Activated T-helper 17 cell treated with anti-CD3 and anti-CD28 coated beads, Interleukin-2, amount 50 U/mL, for 72 hours (primary cell): ENCODE measurements around the gene NDEL1. TPM values are rescaled to one million over a fixed set of nuclear protein-coding genes. Genes with fewer than 3 reads are reported as not detected.

Experiments
- ATAC-seq: fragments of 150-1000 bp; cut with Tn5 transposase; replicated peaks from 2 replicates; pipeline ENCODE4 v1.10.0; 2021; ENCODE audit warnings: mild to moderate bottlenecking, moderate library complexity
- H3K27ac Mint-ChIP-seq: one replicate; pipeline ENCODE4 v1.8.0; 2022; ENCODE audit warnings: mixed read lengths
- H3K27me3 Mint-ChIP-seq: one replicate; pipeline ENCODE4 v1.8.0; 2022; ENCODE audit warnings: mixed read lengths
- H3K36me3 Mint-ChIP-seq: one replicate; pipeline ENCODE4 v1.8.0; 2022; ENCODE audit warnings: low read depth, mild to moderate bottlenecking, mixed read lengths
- H3K4me1 Mint-ChIP-seq: one replicate; pipeline ENCODE4 v1.8.0; 2022; ENCODE audit warnings: mixed read lengths
- H3K4me3 Mint-ChIP-seq: one replicate; pipeline ENCODE4 v1.8.0; 2022; ENCODE audit warnings: mild to moderate bottlenecking, mixed read lengths
- H3K9me3 Mint-ChIP-seq: one replicate; pipeline ENCODE4 v1.8.0; 2022; ENCODE audit warnings: mixed read lengths
- total RNA-seq, 2 donors: library from RNA; stranded (reverse); gene quantifications; one replicate each; pipeline ENCODE4 v1.2.3, GENCODE V29; 2022

Gene NDEL1
- total RNA-seq, 2 donors from 2014 or later: 71.9 to 74.1 TPM

DNA sequence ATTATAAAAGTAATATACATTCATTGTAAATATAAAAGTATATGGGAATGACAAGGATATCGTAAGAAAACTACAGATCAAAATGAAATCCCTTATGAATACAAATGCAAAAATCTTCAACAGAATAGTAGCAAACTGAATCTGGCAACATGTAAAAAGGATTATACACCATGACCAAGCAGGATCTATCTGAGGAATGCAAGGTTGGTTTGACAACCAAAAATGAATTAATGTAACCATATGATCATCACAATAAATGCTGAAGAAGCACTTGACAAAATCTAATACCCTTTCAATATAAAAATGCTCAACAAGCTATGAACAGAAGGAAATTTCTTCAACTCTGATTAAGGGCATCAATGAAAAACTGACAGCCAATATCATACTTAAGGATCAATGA lies 48.8 kb downstream of the NDEL1 start:
- H3K4me1 Mint-ChIP-seq: no peaks in the 10 kb centered on the region
- H3K4me3 Mint-ChIP-seq: no peak overlapping the region
- ATAC-seq: no peak
- no peak overlapping the region for H3K27ac Mint-ChIP-seq
- peaks cover 6% of the 10 kb centered on the region for H3K9me3 Mint-ChIP-seq
- H3K27me3 Mint-ChIP-seq: no peaks in the 10 kb centered on the region
- H3K36me3 Mint-ChIP-seq: peaks cover 52% of the 10 kb centered on the region

DNA sequence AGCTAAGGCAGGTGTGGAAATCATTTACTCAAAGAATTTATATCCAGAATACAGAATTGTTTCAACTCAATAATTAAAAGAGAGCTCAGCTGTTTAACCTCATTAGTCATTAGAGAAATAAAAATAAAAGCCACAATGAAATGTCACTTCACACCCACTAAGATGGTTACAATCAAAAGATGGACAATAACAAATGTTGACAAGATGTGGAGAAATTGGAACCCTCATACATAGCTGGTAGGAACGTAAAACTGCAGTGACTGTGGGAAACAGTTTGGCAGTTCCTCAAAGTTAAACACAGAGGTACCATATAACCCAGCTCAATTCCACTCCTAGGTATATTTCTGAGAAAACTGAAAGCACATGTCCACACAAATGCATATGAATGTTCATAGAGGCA lies 49.8 kb downstream of the NDEL1 start:
- Mint-ChIP-seq H3K9me3 (peaks cover 6% of the 10 kb centered on the region), H3K4me1 (no peaks in the 10 kb centered on the region), H3K27me3 (no peaks in the 10 kb centered on the region), H3K4me3 (no peak overlapping the region), H3K36me3 (peaks cover 47% of the 10 kb centered on the region), H3K27ac (no peak overlapping the region)
- ATAC-seq: no peak

DNA sequence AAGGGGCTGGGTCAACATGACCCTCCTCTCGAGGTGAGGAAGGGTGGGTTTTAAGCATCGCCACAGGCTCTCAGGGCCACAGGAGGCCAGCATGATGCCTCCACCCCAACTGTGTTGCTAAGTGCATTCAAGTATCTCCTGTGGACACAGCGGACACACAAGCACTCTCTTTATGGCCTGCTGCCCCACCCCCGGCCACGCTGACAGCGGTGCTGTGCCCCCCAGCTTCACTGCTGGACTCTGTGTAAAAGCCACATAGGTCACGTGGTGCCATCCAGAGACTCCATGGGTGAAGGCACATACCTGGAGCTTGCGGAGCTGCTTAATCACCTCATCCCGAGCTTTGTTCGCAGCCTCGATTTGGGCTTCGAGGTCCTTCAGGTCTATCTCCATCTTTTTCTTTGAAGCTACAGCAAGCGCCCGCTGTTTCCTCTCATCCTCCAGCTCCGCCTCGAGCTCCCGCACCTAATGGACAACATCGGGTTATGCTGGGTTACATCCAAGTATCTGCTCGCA lies 51.5 kb downstream of the NDEL1 start:
- no peak overlapping the region for H3K27ac Mint-ChIP-seq
- no peaks in the 10 kb centered on the region for H3K27me3 Mint-ChIP-seq
- no peak for ATAC-seq
- H3K4me3 Mint-ChIP-seq: no peak overlapping the region
- H3K36me3 Mint-ChIP-seq: peaks cover 42% of the 10 kb centered on the region
- H3K9me3 Mint-ChIP-seq: peaks cover 6% of the 10 kb centered on the region
- H3K4me1 Mint-ChIP-seq: no peaks in the 10 kb centered on the region

DNA sequence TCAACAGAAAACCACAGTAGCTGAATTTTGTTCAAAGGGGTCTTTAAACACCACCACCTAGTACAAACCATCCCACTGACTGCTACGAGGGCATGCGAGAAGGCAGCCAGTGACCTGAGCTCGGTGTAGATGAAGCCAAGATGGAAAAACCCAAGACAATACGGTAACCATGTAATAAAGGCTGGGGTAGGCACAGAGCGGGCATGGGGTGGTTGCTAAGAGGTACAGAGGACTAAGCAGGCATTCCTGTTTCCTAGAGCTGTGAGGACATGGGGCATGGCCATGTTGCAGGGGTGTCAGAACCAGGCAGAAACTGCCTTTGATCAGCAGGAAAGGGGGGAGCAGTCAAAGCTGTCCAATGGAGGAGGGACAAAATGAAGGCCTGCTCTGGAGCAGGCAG lies 52.1 kb downstream of the NDEL1 start:
- peaks cover 6% of the 10 kb centered on the region for H3K9me3 Mint-ChIP-seq
- ATAC-seq: no peak
- H3K4me1 Mint-ChIP-seq: no peaks in the 10 kb centered on the region
- H3K36me3 Mint-ChIP-seq: peaks cover 36% of the 10 kb centered on the region
- no peak overlapping the region for H3K27ac Mint-ChIP-seq
- no peaks in the 10 kb centered on the region for H3K27me3 Mint-ChIP-seq
- no peak overlapping the region for H3K4me3 Mint-ChIP-seq

DNA sequence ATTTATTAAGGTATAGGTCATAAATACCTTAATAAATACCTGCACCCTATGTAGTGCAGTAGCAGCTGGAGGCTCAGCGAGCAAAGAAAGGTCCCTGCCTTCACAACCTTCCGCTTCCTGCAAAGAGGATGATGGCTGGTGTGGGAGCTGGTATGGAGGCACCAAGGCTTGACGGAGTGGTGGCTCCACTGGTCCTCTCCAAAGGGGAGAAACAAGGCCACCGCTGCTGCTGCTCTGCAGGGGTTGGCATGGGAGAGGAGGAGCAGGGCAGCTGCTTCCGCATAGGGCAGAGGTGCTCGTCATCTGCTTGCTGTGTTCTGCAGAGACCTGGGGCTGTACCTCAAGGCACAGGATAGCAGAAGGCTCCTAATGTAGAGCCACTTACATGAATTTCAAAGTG lies 52.8 kb downstream of the NDEL1 start:
- Mint-ChIP-seq H3K36me3 (peaks cover 29% of the 10 kb centered on the region), H3K4me1 (no peaks in the 10 kb centered on the region), H3K9me3 (no peaks in the 10 kb centered on the region), H3K27me3 (no peaks in the 10 kb centered on the region), H3K27ac (no peak overlapping the region), H3K4me3 (no peak overlapping the region)
- ATAC-seq: no peak

DNA sequence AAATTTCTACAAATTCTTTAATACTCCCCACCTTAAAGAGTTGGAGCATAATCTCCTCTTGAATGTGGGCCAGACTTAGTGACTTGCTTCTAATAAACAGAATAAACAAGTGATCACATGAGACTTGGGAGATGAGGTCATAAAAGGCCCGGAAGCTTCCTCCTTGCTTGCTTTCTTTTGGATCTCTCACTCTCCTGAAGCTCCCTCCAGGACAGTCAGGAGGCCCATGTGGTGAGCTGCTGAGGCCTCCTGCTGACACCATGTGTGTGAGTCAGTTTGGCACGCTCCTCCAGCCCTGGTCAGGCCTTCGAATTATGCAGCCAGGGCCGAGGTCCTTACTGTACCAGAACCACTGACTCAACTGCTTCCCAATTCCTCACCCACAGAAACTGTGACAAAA lies 53.2 kb downstream of the NDEL1 start:
- Mint-ChIP-seq H3K4me3 (no peak overlapping the region), H3K36me3 (peaks cover 25% of the 10 kb centered on the region), H3K4me1 (no peaks in the 10 kb centered on the region), H3K9me3 (no peaks in the 10 kb centered on the region), H3K27me3 (no peaks in the 10 kb centered on the region), H3K27ac (no peak overlapping the region)
- no peak for ATAC-seq

DNA sequence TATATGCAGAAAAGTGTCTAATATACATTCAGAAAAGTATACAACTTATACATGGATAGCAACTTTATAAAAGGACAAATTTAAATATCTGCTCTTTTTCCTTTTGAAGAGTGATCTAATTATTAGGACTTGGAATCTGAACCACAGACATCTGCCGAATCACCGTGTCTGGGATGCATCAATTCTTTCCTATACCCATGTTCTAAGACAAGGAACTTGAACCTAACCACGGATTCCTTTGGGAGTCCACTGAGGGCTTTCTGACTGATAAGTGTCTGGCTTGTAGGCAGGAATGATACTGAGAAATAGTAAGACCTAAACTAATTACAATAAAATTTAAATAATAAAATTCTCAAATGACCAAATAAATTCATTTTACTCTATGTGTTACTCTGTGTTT lies 54.2 kb downstream of the NDEL1 start:
- no peaks in the 10 kb centered on the region for H3K9me3 Mint-ChIP-seq
- no peak overlapping the region for H3K27ac Mint-ChIP-seq
- H3K4me1 Mint-ChIP-seq: no peaks in the 10 kb centered on the region
- no peak overlapping the region for H3K4me3 Mint-ChIP-seq
- H3K27me3 Mint-ChIP-seq: no peaks in the 10 kb centered on the region
- peaks cover 19% of the 10 kb centered on the region for H3K36me3 Mint-ChIP-seq
- ATAC-seq: no peak

DNA sequence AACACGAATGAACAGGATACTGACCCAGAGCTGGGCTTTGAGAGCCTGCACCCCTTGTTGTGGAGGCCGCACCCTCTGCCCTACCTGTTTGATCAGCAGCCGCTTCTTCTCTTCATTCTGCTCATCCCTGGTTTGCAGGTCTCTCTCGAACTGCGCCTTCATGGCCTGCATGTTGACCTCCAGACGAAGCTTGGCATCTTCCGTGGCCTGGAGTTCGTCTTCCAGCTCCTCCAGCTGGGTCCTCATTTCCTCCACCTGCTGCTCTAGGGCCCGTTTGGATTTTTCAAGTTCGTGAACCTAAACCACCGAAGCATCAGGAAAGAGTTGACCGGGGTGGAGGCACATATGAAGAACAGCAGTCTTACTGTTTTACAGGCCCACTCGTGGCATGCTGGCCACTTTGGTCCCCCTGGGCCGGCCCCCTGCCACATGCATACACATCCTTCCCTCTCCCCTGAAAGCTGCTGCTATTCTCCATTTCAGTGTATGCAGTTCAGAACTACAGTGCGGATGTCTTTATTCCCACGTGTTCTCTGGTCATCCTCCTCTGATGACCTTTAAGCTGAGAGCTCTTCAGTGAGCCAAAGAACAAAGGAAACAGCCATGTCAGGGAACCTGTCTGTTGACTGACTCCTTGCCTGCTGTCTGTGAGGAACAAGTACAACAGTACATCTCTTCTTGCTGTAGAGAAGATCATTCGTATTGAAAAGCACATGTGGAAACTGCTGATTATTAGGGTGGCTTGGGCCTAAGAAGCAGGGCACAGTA lies 54.8 kb downstream of the NDEL1 start:
- no peak for ATAC-seq
- Mint-ChIP-seq H3K9me3 (no peaks in the 10 kb centered on the region), H3K27ac (no peak overlapping the region), H3K27me3 (no peaks in the 10 kb centered on the region), H3K4me3 (no peak overlapping the region), H3K4me1 (no peaks in the 10 kb centered on the region), H3K36me3 (peaks cover 17% of the 10 kb centered on the region)

DNA sequence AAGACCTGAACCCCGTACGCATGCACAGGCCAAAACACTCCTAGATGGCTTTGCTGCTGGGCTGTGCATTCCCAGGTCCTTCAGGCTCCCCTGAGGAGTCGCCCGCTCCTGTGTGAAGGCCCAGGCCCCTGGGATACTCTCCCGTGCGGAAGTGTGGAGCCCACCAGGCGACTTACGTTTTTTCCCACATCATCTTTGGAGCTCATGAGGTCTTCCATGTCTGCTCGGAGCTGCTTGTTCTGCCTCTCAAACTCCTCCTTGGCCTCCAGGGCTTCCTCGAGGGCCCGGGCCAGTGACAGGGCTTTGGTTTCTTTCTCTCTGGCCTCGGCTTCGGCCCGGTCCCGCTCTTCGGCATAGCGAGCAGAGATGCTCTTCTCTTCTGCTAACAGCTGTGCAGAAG lies 56.4 kb downstream of the NDEL1 start:
- Mint-ChIP-seq H3K4me3 (no peak overlapping the region), H3K4me1 (no peaks in the 10 kb centered on the region), H3K9me3 (no peaks in the 10 kb centered on the region), H3K27me3 (no peaks in the 10 kb centered on the region), H3K27ac (no peak overlapping the region), H3K36me3 (peaks cover 17% of the 10 kb centered on the region)
- ATAC-seq: no peak

DNA sequence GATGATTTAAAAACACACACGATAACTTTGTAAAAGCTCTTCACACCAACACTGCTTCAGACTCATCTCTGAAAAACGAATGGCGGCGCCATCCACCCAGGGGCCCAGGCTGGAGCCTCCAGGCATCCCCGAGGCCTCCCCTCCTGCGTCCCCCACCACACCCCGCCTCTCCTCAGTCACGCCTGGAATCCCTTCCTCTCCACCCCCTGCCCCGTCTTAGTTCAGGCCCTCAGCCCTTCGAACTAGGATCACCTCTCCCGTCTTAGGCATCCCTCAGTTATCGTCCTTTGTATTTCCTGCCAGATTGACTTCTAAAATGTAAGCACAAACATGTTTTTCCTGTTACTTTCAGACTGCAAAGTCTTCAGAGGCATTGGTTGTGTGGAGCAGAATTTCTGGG lies 58.3 kb downstream of the NDEL1 start:
- H3K4me1 Mint-ChIP-seq: no peaks in the 10 kb centered on the region
- H3K4me3 Mint-ChIP-seq: no peak overlapping the region
- H3K27ac Mint-ChIP-seq: no peak overlapping the region
- H3K36me3 Mint-ChIP-seq: peaks cover 17% of the 10 kb centered on the region
- no peaks in the 10 kb centered on the region for H3K27me3 Mint-ChIP-seq
- no peaks in the 10 kb centered on the region for H3K9me3 Mint-ChIP-seq
- ATAC-seq: no peak

DNA sequence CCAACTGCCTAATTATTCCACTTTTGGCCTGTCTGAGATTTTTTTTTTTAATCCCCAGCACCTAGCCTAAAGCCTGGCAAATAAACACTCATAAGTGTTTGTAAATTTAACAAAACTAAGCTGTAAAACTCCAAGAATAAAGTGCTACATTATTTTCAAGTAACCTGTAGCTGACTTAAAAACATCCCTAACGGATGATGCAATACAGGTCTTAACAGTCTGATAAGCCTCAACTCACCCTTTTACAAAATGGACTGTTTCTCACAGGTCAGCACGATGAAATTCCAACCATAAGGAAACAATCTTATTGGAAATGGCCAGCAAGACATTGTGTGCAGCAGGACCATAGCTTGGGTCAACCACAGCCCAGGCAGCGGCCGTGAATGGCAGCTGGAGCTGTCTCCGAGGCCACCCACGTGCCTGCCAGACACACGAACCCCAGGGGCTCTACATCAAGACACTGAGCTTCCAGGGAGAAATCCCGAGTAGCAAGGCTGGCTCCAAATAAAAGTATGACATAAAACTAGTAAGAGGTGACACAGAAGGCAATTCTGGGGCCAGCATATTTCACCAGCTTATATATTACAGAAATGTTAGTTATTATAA lies 58.9 kb downstream of the NDEL1 start:
- no peak overlapping the region for H3K4me3 Mint-ChIP-seq
- peaks cover 17% of the 10 kb centered on the region for H3K36me3 Mint-ChIP-seq

DNA sequence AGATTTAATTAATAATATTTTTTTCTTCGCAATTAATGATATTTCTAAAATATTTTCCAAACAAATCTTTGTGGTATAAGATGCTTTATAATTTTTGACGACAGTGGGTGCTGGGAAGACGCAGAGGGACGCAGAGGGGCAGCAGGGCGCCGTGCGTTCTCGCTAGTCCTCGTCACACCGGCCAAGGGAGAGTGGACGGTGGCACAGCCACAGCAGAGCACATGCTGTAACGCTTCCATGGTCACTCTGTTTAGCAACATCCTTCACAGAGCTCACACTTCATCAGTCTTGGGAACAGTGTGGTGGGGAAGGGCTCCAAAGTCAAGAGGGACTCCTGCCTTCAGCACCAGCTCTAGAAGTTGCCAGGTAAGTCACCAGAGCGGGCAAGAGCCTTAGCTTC lies 60.4 kb downstream of the NDEL1 start:
- Mint-ChIP-seq H3K4me1 (peaks cover 3% of the 10 kb centered on the region), H3K36me3 (peaks cover 6% of the 10 kb centered on the region), H3K4me3 (no peak overlapping the region), H3K27me3 (no peaks in the 10 kb centered on the region), H3K9me3 (no peaks in the 10 kb centered on the region), H3K27ac (no peak overlapping the region)
- no peak for ATAC-seq

More for the DNA sequence above, 58.9 kb downstream of the NDEL1 start:
- Mint-ChIP-seq H3K9me3 (no peaks in the 10 kb centered on the region), H3K27me3 (no peaks in the 10 kb centered on the region), H3K27ac (no peak overlapping the region), H3K4me1 (no peaks in the 10 kb centered on the region)
- no peak for ATAC-seq

DNA sequence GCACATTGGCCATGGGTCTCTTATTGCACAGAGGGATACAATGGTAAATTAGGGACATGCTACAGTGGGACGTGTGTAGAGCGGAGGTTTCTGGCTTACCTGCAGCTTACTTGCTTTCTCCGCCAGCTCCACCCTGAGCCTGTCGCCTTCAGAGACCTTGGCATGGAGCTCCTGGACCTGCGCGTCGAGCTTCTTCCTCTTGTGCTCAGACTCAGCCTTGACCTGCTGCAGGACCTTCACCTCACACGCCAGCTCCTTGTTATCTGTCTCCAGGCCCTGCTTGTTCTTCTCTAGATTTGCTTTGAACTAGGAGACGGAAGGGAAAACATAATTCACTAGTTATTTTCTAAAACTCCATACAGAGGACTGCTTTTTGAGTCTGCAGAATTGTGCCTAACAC lies 63.5 kb downstream of the NDEL1 start:
- H3K9me3 Mint-ChIP-seq: no peaks in the 10 kb centered on the region
- H3K27me3 Mint-ChIP-seq: no peaks in the 10 kb centered on the region
- ATAC-seq: no peak
- no peak overlapping the region for H3K27ac Mint-ChIP-seq
- no peaks in the 10 kb centered on the region for H3K36me3 Mint-ChIP-seq
- no peak overlapping the region for H3K4me3 Mint-ChIP-seq
- peaks cover 3% of the 10 kb centered on the region for H3K4me1 Mint-ChIP-seq

DNA sequence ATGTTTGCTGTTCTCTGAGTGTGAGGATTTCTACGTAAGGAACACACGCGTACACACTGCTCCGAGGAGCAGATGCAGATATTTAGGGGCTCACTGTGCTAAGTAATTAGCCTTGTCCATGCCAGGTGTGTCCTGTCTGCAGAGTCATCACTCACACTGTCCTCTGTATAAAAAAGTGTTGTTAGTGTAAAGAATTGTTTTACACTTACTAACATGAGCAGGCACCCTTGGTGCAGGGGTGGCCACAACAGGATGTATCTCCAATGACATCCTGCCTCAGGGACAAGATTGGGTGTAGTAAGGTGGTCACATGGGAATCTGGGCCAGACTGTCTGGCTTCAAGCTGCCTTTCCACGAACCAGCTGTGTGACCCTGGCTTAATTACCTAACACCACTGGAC lies 63.9 kb downstream of the NDEL1 start:
- no peak for ATAC-seq
- Mint-ChIP-seq H3K4me1 (peaks cover 3% of the 10 kb centered on the region), H3K4me3 (no peak overlapping the region), H3K36me3 (no peaks in the 10 kb centered on the region), H3K27ac (no peak overlapping the region), H3K27me3 (no peaks in the 10 kb centered on the region), H3K9me3 (no peaks in the 10 kb centered on the region)

DNA sequence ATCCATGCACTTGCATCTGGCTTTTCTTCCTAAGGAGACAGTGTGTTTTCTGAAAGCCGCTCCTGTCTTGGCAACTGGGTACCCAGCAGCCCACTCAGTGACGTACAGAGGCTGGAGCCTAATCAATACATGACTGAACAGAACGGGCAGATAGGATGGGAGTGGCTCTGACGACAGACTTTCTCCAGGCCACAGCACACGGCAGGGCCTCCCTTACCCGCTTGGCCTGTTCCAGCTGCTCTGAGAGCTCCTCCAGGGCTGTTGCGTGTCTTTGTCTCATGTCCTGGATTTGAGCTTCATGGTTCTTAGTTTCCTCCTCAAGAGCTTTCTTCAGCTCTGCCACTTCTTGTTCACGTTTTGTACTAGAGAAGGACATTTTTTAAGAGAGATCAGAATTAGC lies 64.9 kb downstream of the NDEL1 start:
- Mint-ChIP-seq H3K9me3 (no peaks in the 10 kb centered on the region), H3K27me3 (no peaks in the 10 kb centered on the region), H3K4me3 (no peak overlapping the region), H3K4me1 (peaks cover 3% of the 10 kb centered on the region), H3K36me3 (no peaks in the 10 kb centered on the region), H3K27ac (no peak overlapping the region)
- ATAC-seq: no peak
